ENCODE results near the gene TLL1. TPM values are rescaled to one million over a fixed set of nuclear protein-coding genes. Genes with fewer than 3 reads are reported as not detected.

The TLL1 gene
- 0.05 TPM in 1 of 2 replicates, not detected in the other for total RNA-seq

DNA sequence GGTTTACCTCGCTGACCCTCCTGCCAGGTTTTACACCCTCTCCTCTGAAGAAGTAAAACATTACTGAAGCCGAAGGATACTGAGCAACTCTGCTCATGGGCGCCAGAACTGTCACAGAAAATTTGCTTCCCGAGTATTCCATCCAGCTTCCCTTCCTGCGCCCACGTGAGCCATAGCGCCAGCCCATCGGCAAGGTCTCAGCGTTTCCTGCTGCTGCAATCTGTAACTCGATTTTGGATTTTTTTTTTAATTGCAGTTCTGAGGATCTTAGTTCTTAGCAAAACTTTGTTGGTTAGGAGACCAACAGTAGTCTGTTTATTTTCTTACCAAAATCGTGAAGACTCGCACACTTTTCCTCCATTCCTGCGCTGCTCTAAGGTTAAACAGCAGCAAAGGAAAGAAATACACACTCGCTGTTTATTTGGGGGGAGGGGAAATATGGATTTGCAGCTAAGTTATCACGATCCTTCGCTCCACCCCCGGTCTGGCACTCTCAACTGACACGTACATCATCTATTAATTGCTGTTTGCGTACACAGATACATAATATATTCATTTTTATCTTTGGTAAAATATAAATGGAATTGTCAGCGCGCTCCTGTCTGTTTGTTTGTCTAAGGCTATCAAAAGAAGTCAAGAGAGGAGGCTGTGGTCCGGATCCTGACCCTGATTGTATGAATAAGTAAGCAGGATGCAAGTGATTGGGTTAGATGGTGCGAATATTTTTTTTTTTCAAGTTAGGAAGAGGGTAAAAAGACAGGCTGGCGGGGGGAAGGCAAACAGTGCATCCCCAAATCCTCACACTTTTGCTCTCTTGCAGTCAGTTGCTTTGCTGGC, at the start of gene TLL1:
Gene TLL1, plus strand, starts transcription at position 777 of the 837 bp plus-strand sequence. CDS start 668 bp downstream, outside the sequence.
- intact Hi-C loops (cut with micrococcal nuclease) = no loop called here

DNA sequence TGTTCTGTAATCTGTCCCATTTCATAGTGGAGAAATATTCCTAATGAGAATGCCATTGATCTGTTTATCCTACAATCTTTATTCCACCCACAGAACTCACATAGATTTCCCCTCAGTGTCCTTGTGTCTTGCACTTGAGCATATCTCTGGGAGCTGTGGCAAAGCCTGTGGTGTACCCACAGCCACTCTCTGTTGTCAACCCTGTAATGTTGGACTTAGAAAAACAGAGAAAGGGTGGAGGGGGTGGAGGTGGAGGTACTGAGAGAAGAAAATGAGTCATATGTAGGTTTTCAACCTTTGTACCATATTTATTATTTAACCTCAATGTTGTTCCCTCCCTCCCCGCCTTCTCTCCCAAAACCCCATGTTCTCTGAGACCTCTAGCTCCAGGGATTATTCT, 46.9 kb upstream of the TLL1 start:
- intact Hi-C loops (cut with micrococcal nuclease) = no loop called here

- intact Hi-C loops (cut with micrococcal nuclease) = no loop called here
Observed at GRCh38 chr4:165827018-165827417, 46.0 kb upstream of the TLL1 start.

DNA sequence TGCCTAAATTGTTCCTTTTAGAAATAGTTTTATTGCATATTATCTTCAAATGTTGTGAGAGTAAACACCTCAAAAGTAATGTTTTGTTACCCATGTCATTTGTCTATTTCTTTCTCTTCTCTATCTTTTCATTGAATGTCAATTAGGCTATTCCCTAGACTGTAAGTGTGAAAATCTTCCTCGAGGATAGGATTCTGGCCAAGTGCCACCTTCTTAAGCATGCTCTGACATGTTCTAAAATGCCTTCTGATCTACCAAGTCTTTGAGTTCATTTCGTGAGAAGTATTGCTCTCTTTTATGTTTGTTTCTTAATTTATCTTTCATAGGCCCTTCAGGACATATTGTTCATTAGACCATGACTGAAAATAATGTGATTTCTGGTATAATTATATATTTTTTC, 44.1 kb upstream of the TLL1 start:
- intact Hi-C loops (cut with micrococcal nuclease) = no loop called here

- intact Hi-C loops (cut with micrococcal nuclease) = no loop called here
Observed at GRCh38 chr4:165834116-165834515, 38.9 kb upstream of the TLL1 start.

- intact Hi-C loops (cut with micrococcal nuclease) = no loop called here
Observed at GRCh38 chr4:165838575-165838974, 34.5 kb upstream of the TLL1 start.

GRCh38 chr4:165839615-165840333, 33.3 kb upstream of the TLL1 start:
- intact Hi-C loops (cut with micrococcal nuclease) = no loop called here

DNA sequence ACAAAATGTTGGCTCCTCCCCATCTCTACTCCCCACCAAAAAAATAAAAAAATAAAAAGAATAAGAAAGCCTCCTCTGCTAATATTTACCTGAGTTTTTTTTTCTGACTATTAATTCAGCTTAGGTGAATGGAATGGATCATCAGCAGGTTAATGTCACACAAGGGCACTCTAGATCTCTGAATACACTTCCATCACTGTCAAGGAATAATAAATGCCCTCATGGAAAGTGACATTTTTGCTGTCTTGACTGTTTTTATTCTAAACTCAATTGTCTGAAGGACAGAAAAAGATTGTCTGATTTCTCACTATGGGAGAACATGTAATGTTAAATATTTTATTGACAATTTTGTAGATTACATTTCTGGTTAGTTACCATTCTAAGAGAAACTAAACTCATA, 30.4 kb upstream of the TLL1 start:
- intact Hi-C loops (cut with micrococcal nuclease) = no loop called here

DNA sequence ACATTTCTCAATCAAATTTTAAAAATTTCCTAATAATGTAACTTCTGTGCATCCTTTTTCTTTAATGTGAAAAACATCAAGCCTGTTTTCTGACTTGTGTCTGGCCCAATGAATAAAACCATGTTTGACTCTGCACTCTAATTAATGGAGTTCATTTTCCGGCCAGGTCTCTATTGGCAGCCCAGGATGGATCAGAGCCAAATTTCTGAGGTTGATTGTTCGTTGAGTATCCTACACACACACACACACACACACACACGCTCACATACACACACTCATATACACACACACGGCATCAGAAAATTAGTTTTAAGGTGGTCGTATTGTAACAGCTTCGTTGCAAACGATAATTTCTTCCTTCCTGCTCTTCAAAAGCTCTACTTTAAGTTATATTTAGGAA, 28.9 kb upstream of the TLL1 start:
- intact Hi-C loops (cut with micrococcal nuclease) = no loop called here

- intact Hi-C loops (cut with micrococcal nuclease) = no loop called here
Observed at GRCh38 chr4:165851256-165851655, 21.8 kb upstream of the TLL1 start.

- intact Hi-C loops (cut with micrococcal nuclease) = no loop called here
Observed at GRCh38 chr4:165855191-165855590, 17.8 kb upstream of the TLL1 start.

GRCh38 chr4:165861363-165861762, 11.7 kb upstream of the TLL1 start:
- intact Hi-C loops (cut with micrococcal nuclease) = loop anchor here (10.0 kb wide), 1 partner anchor 327 kb away; no protein-coding TSS in a partner anchor

DNA sequence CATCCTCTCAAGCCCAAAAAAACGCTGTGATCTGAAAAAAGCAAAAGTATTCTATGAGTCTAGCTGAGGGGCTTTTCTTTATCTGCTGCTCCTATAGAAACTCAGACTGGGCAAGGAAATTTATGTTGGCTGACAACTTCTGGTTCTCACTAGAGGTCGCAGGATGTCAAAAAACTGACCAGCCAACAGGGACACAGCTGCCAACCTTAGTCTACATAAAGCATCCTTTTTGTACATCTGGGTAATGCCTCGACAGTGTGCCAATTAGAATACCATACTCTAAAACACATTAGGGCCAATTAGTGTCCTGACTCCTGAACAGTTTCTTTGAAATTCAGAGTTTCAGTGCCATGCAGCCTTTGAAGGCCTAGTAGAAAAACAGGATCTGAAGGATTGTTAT, 8.8 kb upstream of the TLL1 start:
- intact Hi-C loops (cut with micrococcal nuclease) = loop anchor here (10.0 kb wide), 1 partner anchor 329 kb away; no protein-coding TSS in a partner anchor

- intact Hi-C loops (cut with micrococcal nuclease) = loop anchor here (10.0 kb wide), 1 partner anchor 331 kb away; no protein-coding TSS in a partner anchor
Observed at GRCh38 chr4:165866019-165866650, 6.9 kb upstream of the TLL1 start.

- intact Hi-C loops (cut with micrococcal nuclease) = loop anchor here (10.0 kb wide), 1 partner anchor 333 kb away; no protein-coding TSS in a partner anchor
Observed at GRCh38 chr4:165867961-165868360, 5.1 kb upstream of the TLL1 start.

DNA sequence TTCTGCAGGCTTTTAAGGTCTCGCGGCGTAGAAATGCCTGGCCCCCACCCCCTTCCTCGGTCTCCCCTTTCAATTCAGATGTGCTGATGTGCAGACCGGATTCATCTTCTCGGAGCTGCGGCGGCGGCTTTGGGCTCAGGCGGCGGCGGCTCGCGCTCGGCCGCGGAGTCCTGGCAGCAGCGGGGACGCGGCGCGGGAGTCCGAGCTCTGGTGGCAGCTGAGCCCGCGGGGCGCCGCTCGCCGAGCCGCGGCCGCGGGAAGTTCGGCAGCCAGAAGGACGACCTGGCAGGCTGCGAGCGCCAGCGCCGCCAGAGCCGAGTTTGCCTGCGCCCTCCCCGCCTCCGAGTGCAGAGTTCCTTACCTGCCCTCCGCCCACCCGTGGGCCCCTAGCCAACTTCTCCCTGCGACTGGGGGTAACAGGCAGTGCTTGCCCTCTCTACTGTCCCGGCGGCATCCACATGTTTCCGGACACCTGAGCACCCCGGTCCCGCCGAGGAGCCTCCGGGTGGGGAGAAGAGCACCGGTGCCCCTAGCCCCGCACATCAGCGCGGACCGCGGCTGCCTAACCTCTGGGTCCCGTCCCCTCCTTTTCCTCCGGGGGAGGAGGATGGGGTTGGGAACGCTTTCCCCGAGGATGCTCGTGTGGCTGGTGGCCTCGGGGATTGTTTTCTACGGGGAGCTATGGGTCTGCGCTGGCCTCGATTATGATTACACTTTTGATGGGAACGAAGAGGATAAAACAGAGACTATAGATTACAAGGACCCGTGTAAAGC, 448 bp downstream of the TLL1 start:
- intact Hi-C loops (cut with micrococcal nuclease) = no loop called here

DNA sequence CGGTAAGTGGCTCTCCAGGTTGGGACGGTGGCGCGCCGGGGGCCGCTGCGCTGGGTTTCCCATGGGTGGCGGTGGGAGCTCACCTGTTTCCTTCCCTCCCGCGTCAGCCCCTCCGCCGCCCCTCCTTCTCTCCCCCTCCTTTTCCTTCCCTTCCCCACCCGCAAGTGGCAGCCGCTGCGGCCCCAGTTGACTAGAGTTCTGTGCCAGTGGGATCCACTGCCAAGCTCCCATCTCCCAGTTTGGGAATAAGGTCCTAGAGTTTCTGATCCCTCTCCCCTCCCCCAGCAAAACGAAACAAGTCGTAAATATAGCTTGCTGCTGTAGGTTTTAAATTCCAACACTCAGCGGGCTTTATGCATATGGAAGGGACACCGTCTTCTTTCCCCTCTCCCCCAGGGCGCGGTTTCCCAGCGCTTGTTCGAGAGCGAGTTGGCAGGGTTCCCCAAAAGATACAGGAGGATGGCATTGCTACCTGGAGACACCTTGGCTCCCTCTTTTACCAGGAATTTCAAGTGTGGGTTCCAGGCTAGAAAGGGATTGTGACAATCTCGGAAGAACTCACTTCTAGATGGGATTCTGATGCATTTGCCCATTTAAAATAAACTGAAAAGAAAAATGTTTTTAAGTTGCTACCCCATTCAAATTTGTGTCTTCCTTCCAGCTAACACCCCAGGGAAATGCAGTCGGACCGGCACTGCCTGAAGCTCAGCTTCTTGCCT, 1.2 kb downstream of the TLL1 start:
- intact Hi-C loops (cut with micrococcal nuclease) = no loop called here

- intact Hi-C loops (cut with micrococcal nuclease) = no loop called here
Observed at GRCh38 chr4:165874791-165875371, 1.8 kb downstream of the TLL1 start.

DNA sequence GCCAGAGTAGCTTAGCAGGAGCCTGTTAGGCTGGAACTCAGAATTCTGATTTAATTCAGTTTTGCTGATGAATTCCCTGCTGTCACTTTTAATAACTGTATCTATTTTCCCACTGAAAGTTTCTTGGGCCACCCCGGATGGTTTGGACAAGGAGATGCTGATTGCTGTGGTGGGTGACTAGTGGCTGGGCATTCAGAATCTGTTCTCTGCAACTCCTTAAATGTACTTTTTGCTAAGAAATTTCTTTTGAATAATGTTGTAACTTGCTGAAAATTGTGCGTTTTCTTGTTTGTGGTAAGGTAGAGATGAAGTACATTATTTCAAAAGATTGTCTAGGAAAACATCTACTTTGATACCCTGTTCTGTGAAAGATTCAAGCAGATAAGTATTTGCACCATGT, 2.4 kb downstream of the TLL1 start:
- intact Hi-C loops (cut with micrococcal nuclease) = no loop called here

GRCh38 chr4:165877286-165877685, 4.2 kb downstream of the TLL1 start:
- intact Hi-C loops (cut with micrococcal nuclease) = no loop called here
